ENCODE data around the gene SLC18A3.

The SLC18A3 gene

GRCh38 chr10:49651039-49651835 is 41.1 kb downstream of the SLC18A3 start:
- DNase-seq (ENCODE audit: low spot score) = no peak

- no peak for DNase-seq (ENCODE audit: low spot score)
Observed at GRCh38 chr10:49651917-49652316, 41.8 kb downstream of the SLC18A3 start.

- DNase-seq (ENCODE audit: low spot score) = no peak
Observed at GRCh38 chr10:49652421-49653272, 42.5 kb downstream of the SLC18A3 start.

GRCh38 chr10:49653273-49653929 is 43.3 kb downstream of the SLC18A3 start:
- DNase-seq (ENCODE audit: low spot score) = no peak

- no peak for DNase-seq (ENCODE audit: low spot score)
Observed at GRCh38 chr10:49654036-49654693, 44.1 kb downstream of the SLC18A3 start.

GRCh38 chr10:49655099-49655498 is 45.0 kb downstream of the SLC18A3 start:
- DNase-seq (ENCODE audit: low spot score) = no peak

GRCh38 chr10:49656845-49657493 is 46.9 kb downstream of the SLC18A3 start:
- no peak for DNase-seq (ENCODE audit: low spot score)

GRCh38 chr10:49657606-49658005 is 47.5 kb downstream of the SLC18A3 start:
- no peak for DNase-seq (ENCODE audit: low spot score)

GRCh38 chr10:49661140-49661856 is 51.2 kb downstream of the SLC18A3 start:
- peak; percentile 69 for DNase-seq (ENCODE audit: low spot score)

Data from SW480 (cell line).